ENCODE results near the gene CREB5.
"Not testable (repeated sequence)": the region's sequence is repeated elsewhere in the genome, so short reads cannot be mapped to it uniquely, and the experiment has no call there.

The CREB5 gene

DNA sequence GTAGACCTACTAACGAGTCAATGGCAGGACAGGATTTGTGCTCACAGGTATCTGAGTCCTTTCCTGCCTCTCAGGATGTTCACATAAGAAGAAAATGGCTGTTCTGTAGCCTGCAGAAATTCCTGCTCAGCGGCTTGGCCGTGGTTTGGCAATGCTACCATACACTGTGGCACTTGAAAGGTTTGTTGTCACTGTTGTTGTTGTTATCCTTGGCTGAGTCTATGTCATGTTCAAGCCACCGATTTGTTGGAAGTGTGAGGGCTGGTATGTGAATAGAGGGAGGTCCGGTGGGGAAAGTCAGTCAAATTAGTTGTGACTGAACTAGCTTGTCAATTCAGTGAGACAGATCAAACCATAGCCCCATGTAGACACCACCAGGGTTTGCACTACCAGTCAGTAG, 345.9 kb downstream of the CREB5 start:
- no peak for DNase-seq

DNA sequence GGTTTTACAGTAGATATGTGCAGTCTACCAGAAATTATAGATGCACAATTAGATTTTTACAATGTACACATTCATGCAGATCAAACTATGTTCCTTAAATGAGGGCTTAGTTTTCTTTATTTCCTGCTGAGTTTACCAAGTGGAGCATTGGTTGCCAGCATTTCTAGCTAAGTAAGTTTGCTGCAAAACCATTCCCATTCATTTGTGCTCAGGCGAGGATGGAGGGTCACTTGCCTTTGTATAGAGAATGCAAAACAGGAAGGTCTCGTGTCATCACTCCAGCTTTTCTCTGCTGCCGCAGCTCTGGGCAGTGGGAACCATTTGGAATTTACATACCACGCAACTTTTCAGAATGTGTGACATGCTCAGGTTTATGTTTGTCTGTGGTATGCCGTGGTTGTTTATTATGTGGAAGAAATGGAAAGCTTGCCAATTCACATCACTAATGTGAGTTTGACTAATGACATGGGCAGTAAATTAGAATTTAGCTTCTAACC, 347.2 kb downstream of the CREB5 start:
- no peak for DNase-seq

DNA sequence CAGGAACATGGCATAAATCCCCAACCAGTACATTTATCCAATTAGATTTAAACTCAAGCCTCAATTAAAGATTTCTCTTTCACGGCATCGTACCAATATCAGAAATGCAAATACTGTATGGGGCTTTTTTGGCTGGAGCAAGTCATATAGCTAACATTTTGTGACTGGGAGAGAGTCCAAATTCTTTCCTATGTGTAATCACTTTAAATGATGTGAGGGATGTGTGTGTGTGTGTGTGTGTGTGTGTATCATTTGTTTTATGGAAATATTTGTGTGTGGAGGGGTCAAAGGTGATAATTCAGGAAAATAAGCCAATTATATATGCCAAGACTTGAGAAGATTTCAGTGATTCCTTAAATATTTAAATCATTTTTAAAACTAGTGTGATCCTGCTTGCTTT, 349.2 kb downstream of the CREB5 start:
- no peak for DNase-seq

DNA sequence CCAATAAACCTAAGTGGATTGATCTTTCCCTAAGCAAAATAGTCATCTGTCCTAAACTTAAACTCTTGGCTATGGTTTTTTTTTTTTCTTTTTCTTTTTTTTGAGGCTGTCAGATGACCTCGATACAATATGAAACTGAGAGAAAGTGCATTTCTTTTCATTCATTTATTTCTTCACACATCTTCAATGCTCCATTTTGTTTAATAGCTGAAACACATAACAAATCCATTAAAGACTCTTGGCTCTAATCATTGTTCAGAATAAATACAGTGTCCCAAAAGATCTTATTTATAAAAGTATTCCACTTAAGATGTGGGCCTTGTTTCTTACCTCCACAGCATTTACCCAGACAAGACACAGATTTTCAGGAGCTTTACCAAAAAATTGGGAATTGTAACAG, 350.3 kb downstream of the CREB5 start:
- no peak for DNase-seq

DNA sequence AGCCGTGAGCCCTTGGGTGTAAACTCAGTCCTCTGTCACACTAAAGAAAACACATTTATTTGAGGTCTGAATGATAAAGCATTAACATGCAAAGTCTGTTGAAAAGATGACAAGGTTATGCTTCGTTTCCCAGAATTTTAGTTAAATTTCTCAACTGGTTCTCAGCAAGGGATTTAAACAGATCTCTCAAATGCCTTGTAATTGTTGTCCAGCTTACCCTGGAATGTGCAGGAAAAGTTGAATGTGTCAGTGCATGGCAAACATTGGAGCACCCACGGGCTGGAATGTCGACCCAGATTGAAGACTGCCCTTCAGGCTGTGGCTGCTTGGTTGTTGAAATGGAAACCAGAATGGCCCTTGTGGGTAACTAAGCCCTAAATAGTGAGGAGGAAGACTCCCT, 354.0 kb downstream of the CREB5 start:
- no peak for DNase-seq

DNA sequence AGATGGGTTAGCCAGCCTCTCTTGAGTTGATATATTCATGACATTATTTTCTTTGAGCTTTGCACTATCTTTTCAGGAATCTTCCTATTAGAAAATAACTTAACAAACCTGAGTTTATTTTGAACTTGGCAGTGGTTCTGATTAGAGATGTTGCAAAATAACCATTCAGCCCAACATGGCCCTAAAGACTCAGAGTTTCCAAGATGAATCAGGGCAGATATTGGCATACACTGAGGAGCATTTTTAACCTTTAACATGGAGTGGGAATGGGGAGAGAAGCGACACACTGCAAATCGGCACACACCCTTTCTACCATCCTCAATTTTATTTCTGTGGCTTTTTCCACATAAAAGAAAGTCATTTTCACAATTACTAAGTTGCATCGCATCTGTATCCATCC, 355.0 kb downstream of the CREB5 start:
- DNase-seq = no peak

DNA sequence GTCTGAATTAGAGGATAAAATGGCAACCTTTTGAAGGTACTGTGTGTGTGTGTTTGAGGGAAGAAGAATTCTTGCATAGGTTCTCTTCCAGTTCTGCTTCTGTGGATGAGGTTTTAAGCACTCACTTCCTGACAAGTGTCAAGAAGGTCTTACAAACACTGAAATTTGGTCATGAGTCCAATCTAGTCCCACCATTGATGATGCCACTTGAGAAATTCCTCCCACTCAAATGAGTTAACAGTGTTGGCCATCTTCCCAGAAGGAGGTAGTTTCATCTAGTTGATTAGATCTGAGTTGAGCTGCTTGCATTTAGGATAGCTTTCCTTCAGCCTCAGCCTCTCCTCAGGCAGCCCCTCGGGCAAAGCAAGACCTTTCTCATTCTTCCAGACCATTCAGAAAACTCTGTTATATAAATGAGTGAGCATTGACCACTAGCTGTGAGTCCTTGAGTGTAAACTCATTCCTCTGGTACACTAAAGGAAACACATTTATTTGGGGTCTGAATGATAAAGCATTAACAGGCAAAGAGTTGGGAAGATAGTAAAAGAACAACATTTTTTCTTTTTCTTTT, 356.3 kb downstream of the CREB5 start:
- no peak for DNase-seq

DNA sequence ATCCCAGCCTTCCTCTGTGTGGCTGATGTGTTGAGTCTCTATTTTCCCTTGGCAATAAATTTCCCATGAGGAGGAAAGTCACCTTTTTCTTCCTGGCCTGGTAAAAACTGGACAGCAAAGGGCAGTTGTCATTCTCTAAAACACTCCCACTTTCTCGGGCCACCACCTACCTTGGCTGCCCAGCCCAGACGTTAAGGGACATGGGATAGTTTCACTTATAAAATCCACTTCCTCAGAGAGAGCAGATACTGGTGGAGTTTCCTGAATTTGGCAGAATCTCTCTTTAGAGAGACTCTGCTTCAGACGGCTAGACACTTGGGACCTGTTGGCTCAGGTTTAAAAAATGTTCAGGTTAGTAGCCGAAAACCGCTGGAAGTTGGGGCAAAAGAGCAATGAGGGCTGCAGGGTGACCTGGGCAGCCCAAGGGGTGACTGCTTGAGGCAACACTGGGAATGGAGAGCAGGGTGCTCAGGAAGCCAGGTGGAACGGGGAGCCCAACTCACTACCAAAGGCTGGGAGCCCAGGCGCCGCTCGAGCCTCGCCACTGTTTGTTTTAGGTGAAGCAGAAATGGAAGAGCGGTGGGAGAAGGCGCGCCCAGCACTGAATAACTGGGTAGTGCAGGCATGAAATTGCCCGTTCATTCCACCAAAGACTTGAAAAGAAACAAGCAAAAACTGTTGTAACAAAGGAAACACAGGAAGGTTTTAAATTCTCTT, 359.7 kb downstream of the CREB5 start:
- DNase-seq = no peak

DNA sequence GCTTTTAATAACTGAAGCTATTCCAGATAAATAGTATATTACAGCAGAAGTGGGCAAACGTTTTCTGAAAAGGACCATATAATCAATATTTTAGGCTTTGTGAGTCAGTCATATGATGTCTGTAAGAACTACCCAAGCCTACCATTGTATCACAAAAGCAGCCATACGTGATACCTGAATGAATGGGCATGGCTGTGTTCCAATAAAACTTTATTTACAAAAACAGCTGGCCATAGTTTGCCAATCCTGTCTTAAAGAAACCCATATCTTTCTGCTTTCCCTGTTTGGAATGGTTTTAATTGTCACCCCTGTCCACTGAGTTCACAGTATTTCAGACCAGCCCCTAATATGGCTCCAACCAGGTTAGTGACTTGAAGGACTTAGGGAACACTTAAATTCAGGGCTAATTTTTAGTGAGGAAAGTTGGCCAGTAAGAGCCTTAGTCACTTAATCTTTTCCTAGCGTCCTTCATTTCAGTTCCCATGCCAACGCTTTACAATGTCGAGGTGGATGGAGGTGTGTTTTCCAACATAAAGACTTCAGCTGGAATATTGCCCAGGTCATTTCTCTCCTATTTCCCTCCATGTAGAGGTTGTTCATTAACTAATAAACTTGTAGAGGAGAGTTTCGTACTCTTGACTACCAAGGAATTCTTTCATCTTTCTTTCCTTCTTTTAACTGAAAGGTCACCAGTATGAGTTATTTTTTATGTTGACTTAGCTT, 361.3 kb downstream of the CREB5 start:
- DNase-seq = no peak

DNA sequence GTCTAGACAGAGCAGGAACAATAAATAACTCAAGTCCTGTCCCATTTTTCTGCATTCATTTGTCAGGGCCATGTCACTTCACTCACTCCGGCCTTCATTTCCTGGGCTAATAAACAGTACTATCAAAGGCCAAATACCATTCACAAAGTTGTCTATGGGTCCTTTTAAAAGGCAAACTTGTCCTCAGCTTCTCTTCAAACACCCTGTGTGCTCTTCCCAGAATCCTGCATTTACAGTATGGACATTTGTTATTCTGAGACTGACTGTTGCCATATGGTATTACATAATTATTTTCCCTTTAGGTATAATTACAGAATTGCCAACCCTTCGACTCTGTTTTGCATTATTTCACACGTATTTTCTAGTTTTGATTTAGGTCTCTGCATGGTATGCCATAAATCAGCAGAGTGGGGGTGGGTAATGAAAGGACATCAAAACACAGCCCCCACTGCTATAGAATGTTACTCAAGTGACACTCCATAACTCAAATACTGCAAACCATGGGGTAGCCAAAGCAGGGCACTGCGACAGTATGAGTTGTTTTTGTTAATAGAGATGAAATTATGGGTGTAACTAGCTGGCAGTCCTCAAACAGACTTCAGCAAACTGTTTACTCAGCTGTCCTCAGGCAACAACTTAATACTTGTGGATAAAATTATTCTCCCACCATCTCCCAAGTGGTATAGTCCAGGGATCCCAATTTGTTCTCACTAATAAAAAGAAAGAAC, 362.1 kb downstream of the CREB5 start:
- no peak for DNase-seq

DNA sequence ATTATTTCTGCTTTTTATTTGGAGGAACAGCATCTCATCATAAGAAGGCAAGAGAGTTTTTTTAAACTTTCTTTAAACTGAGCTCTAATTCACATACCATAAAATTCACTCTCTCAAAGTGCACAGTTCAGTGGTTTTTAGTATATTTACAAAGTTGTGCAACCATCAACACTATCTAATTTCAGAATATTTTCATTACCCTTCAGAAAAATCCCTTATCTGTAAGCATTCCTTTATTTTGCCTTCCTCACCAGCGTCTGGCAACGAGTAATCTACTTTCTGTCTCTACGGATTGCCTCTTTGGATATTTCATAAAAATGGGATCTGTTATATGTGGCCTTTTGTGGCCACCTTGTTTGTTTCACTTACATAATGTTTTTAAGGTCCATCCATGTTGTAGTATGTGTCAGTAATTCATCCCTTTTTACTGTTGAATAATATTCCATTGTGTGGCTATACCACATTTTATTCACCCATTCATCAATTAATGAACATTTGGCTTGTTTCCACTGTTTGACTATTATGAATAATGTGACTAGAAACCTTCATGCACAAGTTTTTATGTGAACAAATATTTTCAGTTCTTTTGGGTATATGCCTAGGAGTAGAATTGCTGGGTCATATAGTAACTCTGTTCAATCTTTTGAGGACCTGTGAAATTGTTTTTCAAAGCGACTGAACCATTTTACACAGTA, 364.3 kb downstream of the CREB5 start:
- DNase-seq = no peak

DNA sequence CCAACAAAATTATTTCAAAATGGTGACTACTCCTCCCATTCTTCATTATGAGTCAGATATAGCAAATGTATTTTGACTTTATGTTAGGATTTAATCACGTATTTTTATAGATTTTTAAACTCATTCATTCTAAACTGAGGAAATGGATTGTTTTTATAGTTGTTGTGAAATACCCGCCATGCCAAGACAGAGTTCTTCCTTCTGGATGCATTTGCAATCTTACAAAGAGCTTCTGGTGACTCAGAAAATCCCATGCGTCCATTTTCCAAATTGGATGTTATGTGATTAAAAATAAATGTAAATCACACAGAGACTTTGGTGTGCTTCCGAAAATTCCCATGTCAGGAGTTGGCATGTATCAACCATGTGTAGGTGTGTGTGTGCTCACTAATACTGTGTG, 366.5 kb downstream of the CREB5 start:
- no peak for DNase-seq

DNA sequence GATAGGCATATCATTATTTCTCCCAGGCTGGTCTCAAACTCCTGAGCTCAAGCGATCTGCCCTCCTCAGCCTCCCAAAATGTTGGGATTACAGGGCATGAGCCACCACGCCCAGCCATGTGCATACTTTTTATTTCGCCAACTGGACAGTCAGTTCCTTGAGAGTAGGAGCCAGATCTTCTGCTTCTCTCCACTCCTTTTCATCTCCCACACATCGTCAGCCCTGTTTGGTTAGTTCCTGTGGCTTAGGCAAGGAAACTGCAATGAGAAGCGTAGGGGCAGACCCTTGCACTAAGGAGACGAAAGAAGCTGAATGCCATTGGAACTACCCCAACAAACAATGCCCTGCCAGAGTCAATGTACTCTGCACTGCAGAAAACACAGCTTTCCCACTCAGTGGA, 367.6 kb downstream of the CREB5 start:
- no peak for DNase-seq

DNA sequence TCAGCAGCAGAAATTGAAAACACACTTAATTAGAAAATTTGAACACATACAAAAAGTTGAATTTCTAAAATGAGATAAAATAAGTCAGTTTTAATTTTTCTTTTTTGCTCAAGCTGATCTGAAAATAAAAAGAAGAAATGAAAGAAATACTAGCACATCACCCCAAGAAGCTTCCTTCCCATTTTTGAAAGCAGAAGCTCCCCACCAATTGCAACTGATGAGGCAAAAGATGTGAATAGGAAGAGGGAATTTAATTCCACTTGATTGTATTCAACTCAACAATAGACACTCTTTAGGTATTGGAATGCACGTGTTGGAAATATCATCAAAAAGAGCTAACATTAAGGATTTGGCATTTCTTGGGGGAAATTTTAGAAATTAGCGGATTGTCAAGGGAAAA, 370.0 kb downstream of the CREB5 start:
- DNase-seq = no peak

DNA sequence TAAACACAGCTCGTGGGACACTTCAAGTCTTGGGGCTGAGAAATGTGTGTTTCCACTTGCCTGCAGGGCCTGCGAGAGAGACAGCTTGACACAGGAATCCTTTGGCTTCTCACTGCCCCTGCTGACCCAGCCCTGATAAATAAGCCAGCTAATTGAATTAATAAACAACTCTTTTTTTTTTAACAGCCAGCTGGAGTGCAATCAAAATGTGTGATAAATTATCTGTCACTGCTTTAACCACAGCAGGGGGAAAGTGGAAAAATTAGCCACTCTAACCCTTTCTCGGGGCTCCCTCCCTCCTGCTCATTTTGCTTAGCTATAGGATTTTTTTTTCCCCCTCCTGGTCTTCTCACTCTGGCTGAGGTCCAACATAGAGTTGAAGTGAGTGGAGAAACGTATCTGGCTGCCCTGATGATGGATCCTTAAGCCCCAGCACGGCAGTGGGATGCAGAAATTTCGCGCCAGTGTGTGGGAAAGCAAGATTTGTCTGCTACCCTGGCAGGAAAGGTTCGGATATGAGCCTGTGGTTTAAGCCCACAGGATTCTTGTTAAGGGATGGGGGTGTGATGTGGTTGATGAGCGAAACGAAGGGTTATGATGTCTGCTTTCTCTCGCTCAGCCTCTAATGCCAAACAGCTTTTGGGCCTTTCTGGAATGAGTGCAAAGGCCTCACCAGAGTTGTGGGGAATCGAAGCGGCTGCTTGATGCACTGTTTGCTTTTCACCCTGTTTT, 372.0 kb downstream of the CREB5 start:
- no peak for DNase-seq

DNA sequence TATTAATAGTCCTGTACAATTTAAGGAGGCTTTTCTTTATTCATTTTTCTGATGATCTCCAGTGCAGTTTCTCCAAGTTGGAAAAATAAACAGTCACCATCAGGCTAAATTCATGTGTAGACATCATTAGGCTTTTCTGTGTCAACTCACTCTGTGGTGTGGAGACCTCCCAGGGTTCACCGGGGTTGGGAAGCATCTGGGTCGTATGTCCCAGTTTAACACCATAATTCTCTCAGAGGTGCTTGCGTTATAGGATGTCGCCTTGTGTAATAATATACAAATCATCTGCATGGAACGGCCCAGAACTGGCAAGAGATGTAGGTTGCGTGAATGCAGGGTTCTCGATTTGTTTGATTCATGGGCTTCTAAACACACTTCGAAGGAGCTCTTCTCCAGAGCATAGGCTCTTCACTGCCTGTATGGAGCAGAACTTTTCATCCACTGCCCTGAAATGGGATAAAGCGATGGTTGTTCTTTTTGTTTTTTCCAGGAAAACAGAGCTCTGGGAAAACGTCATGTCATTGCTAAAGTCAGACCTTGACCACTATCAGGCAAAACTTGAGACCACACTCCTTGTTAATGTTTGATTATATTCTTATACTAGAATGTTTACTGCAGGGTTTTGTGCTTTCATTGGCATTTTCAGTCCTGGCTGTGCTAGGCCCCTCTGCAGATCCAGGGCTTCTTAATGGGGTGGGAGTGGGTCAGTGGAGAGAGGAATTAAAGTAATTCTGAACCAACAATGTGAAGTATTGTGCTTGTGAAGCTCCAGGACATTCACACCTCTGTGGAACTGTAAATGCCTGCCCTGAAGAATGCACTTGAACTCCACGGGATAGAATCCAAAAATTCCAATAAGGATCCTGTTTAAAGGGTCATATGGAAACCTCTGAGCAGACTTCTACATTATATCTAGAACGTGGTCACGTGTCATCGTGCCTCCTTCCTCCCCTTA, 373.0 kb downstream of the CREB5 start:
- no peak for DNase-seq

DNA sequence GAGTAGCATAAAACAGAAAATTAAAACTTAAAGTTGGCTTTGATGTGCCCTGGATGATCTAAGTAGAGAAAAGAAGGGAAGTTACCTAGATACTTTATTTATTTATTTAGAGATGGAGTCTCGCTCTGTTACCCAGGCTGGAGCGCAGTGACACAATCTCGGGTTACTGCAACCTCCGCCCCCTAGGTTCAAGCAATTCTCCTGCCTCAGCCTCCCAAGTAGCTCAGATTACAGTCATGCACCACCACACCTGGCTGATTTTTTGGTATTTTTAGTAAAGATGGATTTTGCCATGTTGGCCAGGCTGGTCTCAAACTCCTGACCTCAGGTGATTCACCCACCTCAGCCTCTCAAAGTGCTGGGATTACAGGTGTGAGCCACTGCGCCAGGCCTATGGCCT, 373.8 kb downstream of the CREB5 start:
- not testable (repeated sequence) for DNase-seq

DNA sequence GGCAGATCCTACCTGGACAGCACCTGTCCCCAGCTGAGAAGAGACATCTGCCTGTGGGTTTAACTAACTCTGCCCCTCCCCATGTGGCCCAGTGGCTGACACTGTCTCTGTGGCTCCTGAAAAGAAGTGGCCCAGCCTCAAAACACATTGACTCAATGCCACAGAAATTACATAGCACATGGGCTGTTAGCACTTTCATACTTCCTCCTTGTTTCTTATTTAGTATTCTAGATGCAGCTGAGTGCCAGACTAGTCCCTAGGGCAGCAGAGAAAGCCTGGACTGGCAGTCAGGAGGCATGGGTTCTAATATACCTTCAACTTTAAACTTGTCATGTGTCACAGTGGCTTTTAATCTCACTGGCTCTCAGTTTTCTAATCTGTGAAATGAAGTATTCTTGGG, 374.8 kb downstream of the CREB5 start:
- no peak for DNase-seq

DNA sequence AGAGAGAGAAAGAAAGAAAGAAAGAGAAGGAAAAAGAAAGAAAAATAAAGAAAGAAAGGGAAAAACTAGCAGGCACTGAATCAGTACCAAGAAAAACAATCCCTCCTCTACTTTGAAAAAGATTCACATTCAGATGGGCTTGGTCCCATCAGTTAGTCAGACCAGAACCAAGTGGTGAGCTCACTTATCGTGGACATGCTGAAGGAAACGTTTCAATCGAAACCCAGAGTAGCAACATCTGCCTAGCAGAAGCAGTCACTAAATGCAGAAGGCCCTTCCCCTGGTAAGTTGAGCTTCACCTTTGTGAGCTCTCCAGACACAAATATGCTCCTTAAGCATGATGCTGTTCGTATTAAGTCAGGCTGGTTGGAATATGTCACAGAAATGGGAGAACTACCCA, 378.1 kb downstream of the CREB5 start:
- DNase-seq = no peak

DNA sequence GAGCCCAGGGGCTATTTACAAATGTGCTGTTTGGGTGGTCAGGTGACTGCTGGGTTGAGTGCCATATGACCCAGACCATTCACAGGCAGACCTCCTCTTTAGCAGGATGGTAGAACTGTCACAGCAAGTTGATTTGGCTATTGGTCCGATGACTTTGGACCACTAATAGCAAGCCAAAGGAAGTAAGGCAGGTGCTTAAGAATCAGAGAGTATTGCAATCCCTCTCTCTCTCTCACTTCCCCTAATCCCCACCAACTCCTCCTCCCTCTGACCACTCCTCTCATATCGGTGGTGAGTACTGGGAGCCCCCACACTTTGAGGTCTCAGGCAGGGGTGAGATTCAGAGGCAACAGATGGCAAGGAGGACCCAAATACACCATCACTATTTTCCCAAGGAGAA, 380.5 kb downstream of the CREB5 start:
- DNase-seq = no peak
